Gastroesophageal sphincter (tissue), 3 donors: ENCODE results near the gene NRP2.

Experiments used
- CTCF ChIP-seq, 4 experiments: fragments of 200-600 bp in 2 of 4; fragments of 450-650 bp in 2 of 4; sonication (generic) in 1 of 4; IDR thresholded peaks; one replicate each; pipeline ENCODE4 v1.5.1; 2017 to 2019; ENCODE audit warnings: antibody characterized with exemption in 4 of 4, mild to moderate bottlenecking in 2 of 4, moderate library complexity in 2 of 4
- EP300 ChIP-seq: sonication (generic); formaldehyde crosslinking; IDR thresholded peaks from one replicate; pipeline ENCODE4 v1.6.1; 2017; ENCODE audit warnings: antibody characterized with exemption, mild to moderate bottlenecking
- POLR2A ChIP-seq, 2 donors: fragments of 450-650 bp; IDR thresholded peaks; one replicate each; pipeline ENCODE4 v1.6.1; 2017; ENCODE audit warnings: antibody characterized with exemption in 2 of 2, mild to moderate bottlenecking in 2 of 2, moderate library complexity in 1 of 2
- POLR2AphosphoS5 ChIP-seq: sonication (generic); formaldehyde crosslinking; IDR thresholded peaks from one replicate; pipeline ENCODE4 v1.6.1; 2017; ENCODE audit warnings: antibody characterized with exemption

- no peak for TF ChIP-seq POLR2A (IDR thresholded peaks at IDR 0.05)
- no peak for TF ChIP-seq CTCF (IDR thresholded peaks at IDR 0.05)
- TF ChIP-seq EP300, result no peak
- TF ChIP-seq POLR2AphosphoS5, result no peak
Measured at GRCh38 chr2:205656941-205657340, 25.4 kb upstream of the NRP2 start.
